ELR (cell line): Measurements from ENCODE around the gene TNFSF12.
A peak's percentile ranks its signal among the peaks of the same experiment; 100 is the strongest.
"Not testable (repeated sequence)": the region's sequence is repeated elsewhere in the genome, so short reads cannot be mapped to it uniquely, and the experiment has no call there.

Experiments
- DNase-seq: peaks from one replicate; pipeline ENCODE4 v3.0.0-alpha.2; 2015; ENCODE audit warnings: low read depth

Gene TNFSF12

GRCh38 chr17:7587420-7588151, 38.7 kb downstream of the TNFSF12 start:
- DNase-seq, result peak; percentile 97

- DNase-seq, result peak; percentile 52
Observed at GRCh38 chr17:7588553-7589203, 39.8 kb downstream of the TNFSF12 start.

- peak; percentile 94 for DNase-seq
Observed at GRCh38 chr17:7589204-7589868, 40.5 kb downstream of the TNFSF12 start.

GRCh38 chr17:7589891-7590691, 41.2 kb downstream of the TNFSF12 start, which contains the start of gene SOX15:
Gene SOX15 (minus strand): TSS chr17:7590094. CDS start chr17:7589676, 418 bp downstream.
- DNase-seq, result peak; percentile 91

- DNase-seq, result peak; percentile 85
Observed at GRCh38 chr17:7590743-7591142, 41.9 kb downstream of the TNFSF12 start.

- DNase-seq, result no peak
Observed at GRCh38 chr17:7591596-7591995, 42.7 kb downstream of the TNFSF12 start.

- DNase-seq, result no peak
Observed at GRCh38 chr17:7592422-7593021, 43.7 kb downstream of the TNFSF12 start.

- DNase-seq, result no peak
Observed at GRCh38 chr17:7593296-7593695, 44.4 kb downstream of the TNFSF12 start.

- not testable (repeated sequence) for DNase-seq
Observed at GRCh38 chr17:7597561-7597960, 48.7 kb downstream of the TNFSF12 start.

GRCh38 chr17:7606280-7606679, 57.4 kb downstream of the TNFSF12 start:
- DNase-seq, result no peak
